GM12891 (cell line): Measurements from ENCODE around the gene CFAP100.

Experiments
- POLR2A ChIP-seq: IDR thresholded peaks from 2 replicates; pipeline ENCODE4 v1.6.1; 2011; ENCODE audit warnings: low read depth, low read length, control low read depth
- POLR2AphosphoS5 ChIP-seq: IDR thresholded peaks from 2 replicates; pipeline ENCODE4 v1.6.1; 2011; ENCODE audit warnings: low read depth, low read length, control low read depth
- SPI1 ChIP-seq: IDR thresholded peaks from 2 replicates; pipeline ENCODE4 v1.6.1; 2011; ENCODE audit warnings: low read depth, low read length, control low read depth

DNA sequence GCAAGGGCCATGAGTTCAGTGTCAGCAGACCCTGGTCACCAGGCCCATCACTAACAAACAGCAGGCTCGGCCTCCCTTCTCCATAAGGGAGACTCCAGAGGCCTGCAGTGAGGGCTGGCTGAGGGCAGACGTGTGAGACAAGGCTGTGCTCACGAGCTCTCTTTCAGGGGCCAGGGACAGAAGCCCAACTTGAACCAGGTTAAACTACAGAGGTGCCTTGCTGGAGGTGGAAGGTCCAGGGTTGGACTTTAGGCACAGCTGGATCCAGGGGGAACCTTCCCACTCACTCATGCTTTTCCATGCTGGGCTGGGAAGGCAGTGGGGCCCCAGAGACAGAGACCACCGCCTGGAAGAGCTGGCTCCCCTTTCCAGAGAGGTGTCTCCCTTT lies 19.0 kb downstream of the CFAP100 start:
- TF ChIP-seq POLR2AphosphoS5: no peak
- no peak for TF ChIP-seq POLR2A
- no peak for TF ChIP-seq SPI1
